Head of caudate nucleus (tissue), 42 donors: ENCODE results near the gene NDRG2.
"Not testable (repeated sequence)": the region's sequence is repeated elsewhere in the genome, so short reads cannot be mapped to it uniquely, and the experiment has no call there.

Source experiments
- DNase-seq, 42 donors: peaks; one replicate each; pipeline versions ENCODE4 v3.0.0 to v3.0.0-alpha.2; 2020 to 2021; ENCODE audit warnings: mixed read lengths in 7 of 42
- intact Hi-C: fragments of 100-400 bp; cut with DNase I; formaldehyde crosslinking; loops from one replicate; pipeline ENCODE4 v1.15.0; 2022

The NDRG2 gene

GRCh38 chr14:21057803-21058675 is 33.2 kb upstream of the NDRG2 start, which contains the start of gene RNASE8:
RNASE8 (plus strand) TSS chr14:21057822; CDS start chr14:21057893, 71 bp downstream.
- intact Hi-C loops, result no loop called here
- no peak for DNase-seq

GRCh38 chr14:21056520-21057163 is 31.8 kb upstream of the NDRG2 start:
- DNase-seq, result no peak
- intact Hi-C loops, result no loop called here

GRCh38 chr14:21055432-21056117 is 30.7 kb upstream of the NDRG2 start:
- intact Hi-C loops, result no loop called here
- no peak for DNase-seq

- intact Hi-C loops, result no loop called here
- no peak for DNase-seq
Measured at GRCh38 chr14:21054768-21055145, 29.9 kb upstream of the NDRG2 start.

- intact Hi-C loops, result no loop called here
- no peak for DNase-seq
Measured at GRCh38 chr14:21054123-21054767, 29.4 kb upstream of the NDRG2 start.

GRCh38 chr14:21053184-21054122 is 28.6 kb upstream of the NDRG2 start:
- DNase-seq, result no peak
- intact Hi-C loops, result no loop called here

- intact Hi-C loops, result no loop called here
- DNase-seq, result no peak
Measured at GRCh38 chr14:21050597-21050996, 25.7 kb upstream of the NDRG2 start.

GRCh38 chr14:21049271-21049673 is 24.4 kb upstream of the NDRG2 start:
- DNase-seq, result no peak
- intact Hi-C loops, result no loop called here

GRCh38 chr14:21048638-21049037 is 23.8 kb upstream of the NDRG2 start:
- DNase-seq, result no peak
- intact Hi-C loops, result no loop called here

- no peak for DNase-seq
- intact Hi-C loops, result no loop called here
Measured at GRCh38 chr14:21047378-21047781, 22.5 kb upstream of the NDRG2 start.

- intact Hi-C loops, result no loop called here
Measured at GRCh38 chr14:21043974-21044618, 19.2 kb upstream of the NDRG2 start.

GRCh38 chr14:21043387-21043973 is 18.6 kb upstream of the NDRG2 start:
- DNase-seq, result no peak
- intact Hi-C loops, result no loop called here

More at GRCh38 chr14:21043974-21044618, 19.2 kb upstream of the NDRG2 start:
- DNase-seq, result no peak

- DNase-seq, result peak in 41 of 42 donors; percentile 48 to 89 (median 77)
- intact Hi-C loops, result no loop called here
Measured at GRCh38 chr14:21042918-21043317, 18.1 kb upstream of the NDRG2 start.

GRCh38 chr14:21041676-21042433 is 17.0 kb upstream of the NDRG2 start, which contains the start of gene RNASE7:
RNASE7 (plus strand) TSS chr14:21042362; CDS start chr14:21042993, 631 bp downstream.
- peak in 2 of 42 donors; percentile 40 to 74 for DNase-seq
- intact Hi-C loops, result loop anchor here (2.0 kb wide), 1 partner anchor 27 kb away; no protein-coding TSS in a partner anchor

- intact Hi-C loops, result loop anchor here (2.0 kb wide), 1 partner anchor 26 kb away; no protein-coding TSS in a partner anchor
- DNase-seq, result not testable (repeated sequence)
Measured at GRCh38 chr14:21040941-21041340, 16.1 kb upstream of the NDRG2 start.

- intact Hi-C loops, result loop anchor here (2.0 kb wide), 1 partner anchor 26 kb away; no protein-coding TSS in a partner anchor
- DNase-seq, result no peak
Measured at GRCh38 chr14:21040370-21040925, 15.6 kb upstream of the NDRG2 start.
